Astrocyte (in vitro differentiated cells and primary cell): ENCODE results near the gene TSC22D3. TPM values are rescaled to one million over a fixed set of nuclear protein-coding genes. Genes with fewer than 3 reads are reported as not detected.

Source experiments
- DNase-seq: peaks from one replicate; pipeline ENCODE4 v3.0.0-alpha.2; 2010; ENCODE audit warnings: low read depth
- FAIRE-seq: peaks from 2 replicates; lab custom pipeline; 2011; peaks lifted over from hg19 to GRCh38; lab: Jason Lieb, UNC
- H2AFZ ChIP-seq: 2 replicates; pipeline ENCODE4 v1.6.0; 2012; ENCODE audit warnings: low read depth, low read length, inconsistent platforms
- H3K27ac ChIP-seq: 2 replicates; pipeline ENCODE4 v1.5.1; 2011; ENCODE audit warnings: low read depth, low read length, inconsistent platforms
- H3K27me3 ChIP-seq: 2 replicates; pipeline ENCODE4 v1.6.0; 2011; ENCODE audit warnings: low read length, inconsistent platforms; ENCODE audit not compliant: insufficient read depth
- H3K36me3 ChIP-seq: 2 replicates; pipeline ENCODE4 v1.5.1; 2011; ENCODE audit warnings: low read length, inconsistent platforms; ENCODE audit not compliant: insufficient read depth
- H3K4me1 ChIP-seq: 2 replicates; pipeline ENCODE4 v1.5.1; 2011; ENCODE audit warnings: low read length, inconsistent platforms; ENCODE audit not compliant: insufficient read depth
- H3K4me2 ChIP-seq: 2 replicates; pipeline ENCODE4 v1.6.0; 2012; ENCODE audit warnings: low read length, inconsistent platforms
- H3K4me3 ChIP-seq: 2 replicates; pipeline ENCODE4 v1.5.1; 2011; ENCODE audit warnings: low read depth, mild to moderate bottlenecking, low read length, inconsistent platforms; ENCODE audit not compliant: insufficient read depth
- H3K79me2 ChIP-seq: 2 replicates; pipeline ENCODE4 v1.6.0; 2012; ENCODE audit warnings: mild to moderate bottlenecking, low read length, inconsistent platforms; ENCODE audit not compliant: insufficient read depth
- H3K9ac ChIP-seq: 2 replicates; pipeline ENCODE4 v1.6.0; 2012; ENCODE audit warnings: mild to moderate bottlenecking, low read length, inconsistent platforms
- H3K9me3 ChIP-seq: 2 replicates; pipeline ENCODE4 v1.5.1; 2012; ENCODE audit warnings: low read depth, mild to moderate bottlenecking, low read length, inconsistent platforms; ENCODE audit not compliant: insufficient read depth
- H4K20me1 ChIP-seq: 2 replicates; pipeline ENCODE4 v1.6.0; 2012; ENCODE audit warnings: low read length, inconsistent platforms; ENCODE audit not compliant: insufficient read depth
- H3K27ac Mint-ChIP-seq: one replicate; pipeline ENCODE4 v1.8.0; 2021; ENCODE audit warnings: mild to moderate bottlenecking, mixed read lengths; ENCODE audit not compliant: unreplicated experiment
- H3K27me3 Mint-ChIP-seq: one replicate; pipeline ENCODE4 v1.8.0; 2021; ENCODE audit warnings: low read depth, mixed read lengths; ENCODE audit not compliant: unreplicated experiment
- H3K36me3 Mint-ChIP-seq: one replicate; pipeline ENCODE4 v1.8.0; 2021; ENCODE audit warnings: low read depth, mixed read lengths; ENCODE audit not compliant: unreplicated experiment
- H3K4me1 Mint-ChIP-seq: one replicate; pipeline ENCODE4 v1.8.0; 2021; ENCODE audit warnings: low read depth, mixed read lengths; ENCODE audit not compliant: unreplicated experiment
- H3K4me3 Mint-ChIP-seq: one replicate; pipeline ENCODE4 v1.8.0; 2021; ENCODE audit warnings: mild to moderate bottlenecking, moderate library complexity, mixed read lengths; ENCODE audit not compliant: unreplicated experiment
- H3K9me3 Mint-ChIP-seq: one replicate; pipeline ENCODE4 v1.8.0; 2021; ENCODE audit warnings: mild to moderate bottlenecking, mixed read lengths; ENCODE audit not compliant: unreplicated experiment
- CTCF ChIP-seq: IDR thresholded peaks from 2 replicates; pipeline ENCODE4 v1.5.1; 2011; ENCODE audit warnings: low read depth, mild to moderate bottlenecking, inconsistent platforms, low read length, moderate library complexity; ENCODE audit not compliant: insufficient read depth
- EZH2 ChIP-seq: IDR thresholded peaks from 2 replicates; pipeline ENCODE4 v1.6.1; 2012; ENCODE audit warnings: mild to moderate bottlenecking, low read length, inconsistent platforms; ENCODE audit not compliant: insufficient read depth
- total RNA-seq: library from RNA; stranded (reverse); gene quantifications from 2 replicates; pipeline ENCODE4 v1.2.1, GENCODE V29; 2021

TSC22D3 gene
- total RNA-seq, 1 donor from 2014 or later, result 30.7 TPM

DNA sequence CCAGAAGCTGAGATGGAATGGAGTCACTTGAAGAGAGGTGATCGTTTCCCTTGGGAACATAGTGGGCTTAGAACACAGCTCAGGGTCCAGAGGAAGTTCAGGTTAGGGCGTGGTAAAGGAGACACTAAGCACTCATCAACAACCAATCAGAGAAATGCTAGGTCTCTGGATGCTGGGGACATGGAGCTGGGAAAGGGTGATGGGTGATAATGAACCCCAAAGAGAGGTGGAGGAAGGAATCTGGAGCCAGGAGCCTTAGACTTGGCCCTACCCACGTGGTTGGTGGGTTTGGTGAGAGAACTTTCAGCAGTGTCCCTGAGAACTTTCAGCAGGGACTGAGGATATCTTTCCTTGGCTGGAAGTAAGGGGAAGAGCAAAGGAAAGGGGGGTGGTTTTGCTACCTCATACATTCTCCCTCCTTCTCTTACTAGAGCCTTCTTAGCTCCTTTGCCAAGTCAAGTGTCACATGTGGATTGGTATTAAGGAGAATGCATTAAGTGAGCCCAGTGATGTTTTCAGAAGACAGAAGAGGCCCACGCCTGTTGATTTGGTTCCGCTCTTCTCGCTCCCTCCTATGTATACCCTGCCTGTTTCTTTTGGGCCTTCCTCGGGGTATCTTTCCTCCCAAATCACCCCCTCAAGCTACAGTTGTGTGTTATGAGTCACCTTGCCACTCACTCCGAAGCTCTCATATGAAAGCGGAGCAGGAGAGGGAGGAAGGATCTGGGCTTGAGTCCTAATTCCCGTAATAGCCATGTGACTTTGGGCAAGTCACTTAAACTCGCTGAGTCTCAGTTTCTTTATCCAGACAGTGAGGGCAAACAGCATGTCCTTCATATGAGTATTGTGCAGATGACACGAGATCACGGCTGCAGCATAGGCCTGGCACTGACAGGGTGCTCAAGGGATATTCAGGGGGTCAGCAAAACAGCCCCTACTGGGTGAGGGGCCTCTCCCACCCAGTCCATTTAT is 63.1 kb downstream of the TSC22D3 start:
- no peaks in the 10 kb centered on the region for H3K27me3 Mint-ChIP-seq
- no peaks in the 10 kb centered on the region for H3K9me3 ChIP-seq
- FAIRE-seq (peak; percentile 98), DNase-seq (peak; percentile 52)
- H4K20me1 ChIP-seq, result peaks cover 10% of the 10 kb centered on the region
- no peak overlapping the region for H2AFZ ChIP-seq
- H3K4me3 Mint-ChIP-seq, result peak overlapping the region; percentile 57
- no peak overlapping the region for H3K4me2 ChIP-seq
- peak overlapping the region; percentile 2 for H3K9ac ChIP-seq
- no peaks in the 10 kb centered on the region for H3K9me3 Mint-ChIP-seq
- no peaks in the 10 kb centered on the region for H3K27me3 ChIP-seq
- H3K4me1 Mint-ChIP-seq, result peaks cover 23% of the 10 kb centered on the region
- H3K4me3 ChIP-seq, result no peak overlapping the region
- no peak overlapping the region for H3K27ac ChIP-seq
- H3K4me1 ChIP-seq, result peaks cover 30% of the 10 kb centered on the region
- peaks cover 3% of the 10 kb centered on the region for H3K36me3 Mint-ChIP-seq
- H3K79me2 ChIP-seq, result peaks cover 18% of the 10 kb centered on the region
- H3K27ac Mint-ChIP-seq, result peak overlapping the region; percentile 89
- no peak for TF ChIP-seq EZH2
- no peak for TF ChIP-seq CTCF
- peaks cover 5% of the 10 kb centered on the region for H3K36me3 ChIP-seq

- H3K9ac ChIP-seq, result peak overlapping the region; percentile 66
- Mint-ChIP-seq H3K4me1 (peaks cover 17% of the 10 kb centered on the region), H3K9me3 (no peaks in the 10 kb centered on the region), H3K36me3 (peaks cover 3% of the 10 kb centered on the region), H3K4me3 (peak overlapping the region; percentile 57), H3K27ac (peak overlapping the region; percentile 98), H3K27me3 (no peaks in the 10 kb centered on the region)
- no peaks in the 10 kb centered on the region for H3K27me3 ChIP-seq
- peak overlapping the region; percentile 83 for H3K4me2 ChIP-seq
- H3K4me3 ChIP-seq, result no peak overlapping the region
- H3K9me3 ChIP-seq, result no peaks in the 10 kb centered on the region
- peaks cover 18% of the 10 kb centered on the region for H3K79me2 ChIP-seq
- H2AFZ ChIP-seq, result no peak overlapping the region
- no peak for DNase-seq
- TF ChIP-seq CTCF, result no peak
- no peak for TF ChIP-seq EZH2
- H4K20me1 ChIP-seq, result peaks cover 10% of the 10 kb centered on the region
- no peak for FAIRE-seq
- peak overlapping the region; percentile 88 for H3K27ac ChIP-seq
- peaks cover 26% of the 10 kb centered on the region for H3K4me1 ChIP-seq
- peaks cover 5% of the 10 kb centered on the region for H3K36me3 ChIP-seq
Measured at GRCh38 chrX:107711521-107712181, 63.9 kb downstream of the TSC22D3 start.
